ENCODE measurements around the gene PTPRU. TPM values are rescaled to one million over a fixed set of nuclear protein-coding genes. Genes with fewer than 3 reads are reported as not detected.

The PTPRU gene
- polyA plus RNA-seq, 1 of the 3 experiments (the other 2 are of a cell fraction), result 3.5 TPM

DNA sequence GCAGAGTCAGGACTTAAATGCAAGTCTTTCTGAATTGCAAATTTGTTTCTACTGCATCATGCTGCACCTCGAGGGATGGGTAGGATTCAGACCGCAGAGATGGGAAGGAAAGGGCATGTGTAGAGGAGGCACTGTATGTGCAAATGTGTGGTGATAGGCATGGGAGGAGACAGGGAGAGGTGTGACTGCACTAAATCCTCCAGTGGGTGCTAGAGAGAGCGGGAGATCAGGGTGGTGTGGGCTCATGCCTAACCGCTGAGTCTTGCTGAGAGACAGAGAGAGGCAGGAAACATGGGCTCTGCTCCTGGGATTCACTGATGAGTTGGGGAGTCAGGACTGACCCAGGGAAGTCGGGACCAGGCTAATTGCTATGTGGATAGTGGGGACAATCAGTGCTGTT lies 61.1 kb downstream of the PTPRU start:
- no peaks in the 10 kb centered on the region for H3K4me1 ChIP-seq (ENCODE audit: control insufficient read depth in 1 of 2, insufficient read depth in 2 of 2, low read depth in 1 of 2, low read length in 1 of 2)
- TF ChIP-seq, protein P1, sequence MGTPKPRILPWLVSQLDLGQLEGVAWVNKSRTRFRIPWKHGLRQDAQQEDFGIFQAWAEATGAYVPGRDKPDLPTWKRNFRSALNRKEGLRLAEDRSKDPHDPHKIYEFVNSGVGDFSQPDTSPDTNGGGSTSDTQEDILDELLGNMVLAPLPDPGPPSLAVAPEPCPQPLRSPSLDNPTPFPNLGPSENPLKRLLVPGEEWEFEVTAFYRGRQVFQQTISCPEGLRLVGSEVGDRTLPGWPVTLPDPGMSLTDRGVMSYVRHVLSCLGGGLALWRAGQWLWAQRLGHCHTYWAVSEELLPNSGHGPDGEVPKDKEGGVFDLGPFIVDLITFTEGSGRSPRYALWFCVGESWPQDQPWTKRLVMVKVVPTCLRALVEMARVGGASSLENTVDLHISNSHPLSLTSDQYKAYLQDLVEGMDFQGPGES (IDR thresholded peaks at IDR 0.05; ENCODE audit: low read depth, low read length), result no peak
- TF ChIP-seq, protein P2, sequence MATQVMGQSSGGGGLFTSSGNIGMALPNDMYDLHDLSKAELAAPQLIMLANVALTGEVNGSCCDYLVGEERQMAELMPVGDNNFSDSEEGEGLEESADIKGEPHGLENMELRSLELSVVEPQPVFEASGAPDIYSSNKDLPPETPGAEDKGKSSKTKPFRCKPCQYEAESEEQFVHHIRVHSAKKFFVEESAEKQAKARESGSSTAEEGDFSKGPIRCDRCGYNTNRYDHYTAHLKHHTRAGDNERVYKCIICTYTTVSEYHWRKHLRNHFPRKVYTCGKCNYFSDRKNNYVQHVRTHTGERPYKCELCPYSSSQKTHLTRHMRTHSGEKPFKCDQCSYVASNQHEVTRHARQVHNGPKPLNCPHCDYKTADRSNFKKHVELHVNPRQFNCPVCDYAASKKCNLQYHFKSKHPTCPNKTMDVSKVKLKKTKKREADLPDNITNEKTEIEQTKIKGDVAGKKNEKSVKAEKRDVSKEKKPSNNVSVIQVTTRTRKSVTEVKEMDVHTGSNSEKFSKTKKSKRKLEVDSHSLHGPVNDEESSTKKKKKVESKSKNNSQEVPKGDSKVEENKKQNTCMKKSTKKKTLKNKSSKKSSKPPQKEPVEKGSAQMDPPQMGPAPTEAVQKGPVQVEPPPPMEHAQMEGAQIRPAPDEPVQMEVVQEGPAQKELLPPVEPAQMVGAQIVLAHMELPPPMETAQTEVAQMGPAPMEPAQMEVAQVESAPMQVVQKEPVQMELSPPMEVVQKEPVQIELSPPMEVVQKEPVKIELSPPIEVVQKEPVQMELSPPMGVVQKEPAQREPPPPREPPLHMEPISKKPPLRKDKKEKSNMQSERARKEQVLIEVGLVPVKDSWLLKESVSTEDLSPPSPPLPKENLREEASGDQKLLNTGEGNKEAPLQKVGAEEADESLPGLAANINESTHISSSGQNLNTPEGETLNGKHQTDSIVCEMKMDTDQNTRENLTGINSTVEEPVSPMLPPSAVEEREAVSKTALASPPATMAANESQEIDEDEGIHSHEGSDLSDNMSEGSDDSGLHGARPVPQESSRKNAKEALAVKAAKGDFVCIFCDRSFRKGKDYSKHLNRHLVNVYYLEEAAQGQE (IDR thresholded peaks at IDR 0.05; ENCODE audit: low read depth, low read length), result no peak
- no peak for TF ChIP-seq POLR2AphosphoS5 (IDR thresholded peaks at IDR 0.05; ENCODE audit: low read depth, low read length)
- TF ChIP-seq NFIC (IDR thresholded peaks at IDR 0.05; ENCODE audit: borderline replicate concordance), result no peak
- TF ChIP-seq, protein P3, sequence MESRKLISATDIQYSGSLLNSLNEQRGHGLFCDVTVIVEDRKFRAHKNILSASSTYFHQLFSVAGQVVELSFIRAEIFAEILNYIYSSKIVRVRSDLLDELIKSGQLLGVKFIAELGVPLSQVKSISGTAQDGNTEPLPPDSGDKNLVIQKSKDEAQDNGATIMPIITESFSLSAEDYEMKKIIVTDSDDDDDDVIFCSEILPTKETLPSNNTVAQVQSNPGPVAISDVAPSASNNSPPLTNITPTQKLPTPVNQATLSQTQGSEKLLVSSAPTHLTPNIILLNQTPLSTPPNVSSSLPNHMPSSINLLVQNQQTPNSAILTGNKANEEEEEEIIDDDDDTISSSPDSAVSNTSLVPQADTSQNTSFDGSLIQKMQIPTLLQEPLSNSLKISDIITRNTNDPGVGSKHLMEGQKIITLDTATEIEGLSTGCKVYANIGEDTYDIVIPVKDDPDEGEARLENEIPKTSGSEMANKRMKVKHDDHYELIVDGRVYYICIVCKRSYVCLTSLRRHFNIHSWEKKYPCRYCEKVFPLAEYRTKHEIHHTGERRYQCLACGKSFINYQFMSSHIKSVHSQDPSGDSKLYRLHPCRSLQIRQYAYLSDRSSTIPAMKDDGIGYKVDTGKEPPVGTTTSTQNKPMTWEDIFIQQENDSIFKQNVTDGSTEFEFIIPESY (IDR thresholded peaks at IDR 0.05; ENCODE audit: borderline replicate concordance, low read depth), result no peak
- no peak for TF ChIP-seq CHD2 (IDR thresholded peaks at IDR 0.05; ENCODE audit: low read length, partially characterized antibody)
- H3K9me3 ChIP-seq, result no peaks in the 10 kb centered on the region
- H3K9me2 ChIP-seq, result no peaks in the 10 kb centered on the region
- ChIA-PET CTCF (interaction anchor here (1.0 kb wide), 1 partner anchor 52 kb away, joined by 3 read pairs; no protein-coding TSS in a partner anchor), POLR2A (no interaction called here)
- no peaks in the 10 kb centered on the region for H3K27me3 ChIP-seq (ENCODE audit: insufficient read depth)
- H3K79me2 ChIP-seq (ENCODE audit: insufficient read depth), result no peaks in the 10 kb centered on the region
- DNase-seq, result no peak
- no peaks in the 10 kb centered on the region for H3F3A ChIP-seq (replicated peaks; ENCODE audit: insufficient read depth)
- H3K4me2 ChIP-seq, result no peak overlapping the region
- no peak overlapping the region for H2AFZ ChIP-seq (ENCODE audit: low read depth)
- H3K4me3 ChIP-seq (ENCODE audit: low read depth in 2 of 2, low read length in 1 of 2), result no peak overlapping the region
- H3K27ac ChIP-seq (ENCODE audit: low read depth in 2 of 2, low read length in 1 of 2), result no peak overlapping the region
- no peaks in the 10 kb centered on the region for H4K20me1 ChIP-seq (ENCODE audit: insufficient read depth)
- WGBS (ENCODE audit: low lambda C conversion rate), result 69% methylated on average over 5 of the region's 5 CpGs
- no peak overlapping the region for H3K9ac ChIP-seq
- no peaks in the 10 kb centered on the region for H3K36me3 ChIP-seq (replicated peaks in 1 of 2; ENCODE audit: control insufficient read depth in 1 of 2, insufficient read depth in 2 of 2, low read length in 1 of 2)

DNA sequence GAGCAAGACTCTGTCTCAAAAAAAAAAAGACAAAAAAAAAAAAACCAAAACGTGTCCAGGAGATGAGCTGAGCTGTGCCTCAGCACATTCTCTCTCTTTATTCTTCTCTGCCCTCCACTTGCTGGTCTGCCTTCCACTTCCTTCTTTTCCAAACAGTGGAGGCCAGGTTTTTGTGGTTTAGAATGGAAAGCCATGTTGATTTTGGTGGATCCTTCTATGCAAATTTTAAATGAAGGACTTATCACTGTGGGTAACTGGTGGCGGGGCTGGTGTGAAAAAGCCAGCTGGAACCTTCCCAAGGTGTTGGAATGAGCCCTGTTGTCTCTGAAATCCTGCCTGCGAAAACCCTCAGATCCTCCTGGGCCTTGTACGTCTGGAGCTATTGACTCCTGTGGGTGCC lies 61.9 kb downstream of the PTPRU start:
- Histone ChIP-seq H3K4me3 (ENCODE audit: low read depth in 2 of 2, low read length in 1 of 2) (no peak overlapping the region), H3K27ac (ENCODE audit: low read depth in 2 of 2, low read length in 1 of 2) (no peak overlapping the region), H3K4me1 (ENCODE audit: control insufficient read depth in 1 of 2, insufficient read depth in 2 of 2, low read depth in 1 of 2, low read length in 1 of 2) (no peaks in the 10 kb centered on the region), H3K9me2 (no peaks in the 10 kb centered on the region), H3K27me3 (ENCODE audit: insufficient read depth) (no peaks in the 10 kb centered on the region), H3K36me3 (replicated peaks in 1 of 2; ENCODE audit: control insufficient read depth in 1 of 2, insufficient read depth in 2 of 2, low read length in 1 of 2) (no peaks in the 10 kb centered on the region), H3K9me3 (no peaks in the 10 kb centered on the region), H3K9ac (no peak overlapping the region), H3K4me2 (no peak overlapping the region), H3K79me2 (ENCODE audit: insufficient read depth) (no peaks in the 10 kb centered on the region), H4K20me1 (ENCODE audit: insufficient read depth) (no peaks in the 10 kb centered on the region), H2AFZ (ENCODE audit: low read depth) (no peak overlapping the region), H3F3A (replicated peaks; ENCODE audit: insufficient read depth) (no peaks in the 10 kb centered on the region)
- DNase-seq, result no peak
- CTCF ChIA-PET, result interaction anchor here (0.5 kb wide), 1 partner anchor 10 kb away, joined by 3 read pairs; no protein-coding TSS in a partner anchor
- WGBS (ENCODE audit: low lambda C conversion rate), result 58% methylated on average over 4 of the region's 4 CpGs
- POLR2A ChIA-PET, result no interaction called here
- TF ChIP-seq, protein P3 (IDR thresholded peaks at IDR 0.05; ENCODE audit: borderline replicate concordance, low read depth), result no peak
- TF ChIP-seq MXI1 (IDR thresholded peaks at IDR 0.05; ENCODE audit: low read depth, low read length), result no peak
- TF ChIP-seq FOXJ3 (CRISPR knock-in tag; IDR thresholded peaks at IDR 0.05), result no peak
- TF ChIP-seq MEF2A (IDR thresholded peaks at IDR 0.05; ENCODE audit: borderline replicate concordance, low read depth), result no peak
- TF ChIP-seq, protein P4, sequence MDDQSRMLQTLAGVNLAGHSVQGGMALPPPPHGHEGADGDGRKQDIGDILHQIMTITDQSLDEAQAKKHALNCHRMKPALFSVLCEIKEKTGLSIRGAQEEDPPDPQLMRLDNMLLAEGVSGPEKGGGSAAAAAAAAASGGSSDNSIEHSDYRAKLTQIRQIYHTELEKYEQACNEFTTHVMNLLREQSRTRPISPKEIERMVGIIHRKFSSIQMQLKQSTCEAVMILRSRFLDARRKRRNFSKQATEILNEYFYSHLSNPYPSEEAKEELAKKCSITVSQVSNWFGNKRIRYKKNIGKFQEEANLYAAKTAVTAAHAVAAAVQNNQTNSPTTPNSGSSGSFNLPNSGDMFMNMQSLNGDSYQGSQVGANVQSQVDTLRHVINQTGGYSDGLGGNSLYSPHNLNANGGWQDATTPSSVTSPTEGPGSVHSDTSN (IDR thresholded peaks at IDR 0.05), result no peak
- TF ChIP-seq NRF1 (IDR thresholded peaks at IDR 0.05; ENCODE audit: low read depth, low read length), result no peak
- TF ChIP-seq GATA2 (CRISPR knock-in tag; IDR thresholded peaks at IDR 0.05), result no peak
- no peak for TF ChIP-seq RAD21 (IDR thresholded peaks at IDR 0.05; ENCODE audit: low read length)

Data from SK-N-SH (cell line).